Activated naive CD4-positive, alpha-beta T cell treated with anti-CD3 and anti-CD28 coated beads, Interleukin-2, amount 10 ng/mL, durations not matched to agents 7 days and 5 days (primary cell): ENCODE measurements around the gene CCT3.
A peak's percentile ranks its signal among the peaks of the same experiment; 100 is the strongest.
"Not testable (repeated sequence)": the region's sequence is repeated elsewhere in the genome, so short reads cannot be mapped to it uniquely, and the experiment has no call there.

Source experiments
- CTCF ChIA-PET: fragments of 350-600 bp; sonication (Branson Sonifier 250); formaldehyde crosslinking; loops from one replicate; lab custom pipeline; 2021; ENCODE audit warnings: antibody characterized with exemption; lab: Charles Lee
- DNase-seq: peaks from one replicate; pipeline ENCODE4 v3.0.0-alpha.2; 2020
- H3K27ac Mint-ChIP-seq: one replicate; pipeline ENCODE4 v1.8.0; 2021; ENCODE audit warnings: mild to moderate bottlenecking, moderate library complexity, mixed read lengths
- H3K27me3 Mint-ChIP-seq: one replicate; pipeline ENCODE4 v1.8.0; 2021; ENCODE audit warnings: mild to moderate bottlenecking, mixed read lengths
- H3K36me3 Mint-ChIP-seq: one replicate; pipeline ENCODE4 v1.8.0; 2021; ENCODE audit warnings: mixed read lengths
- H3K4me1 Mint-ChIP-seq: one replicate; pipeline ENCODE4 v1.8.0; 2021; ENCODE audit warnings: mixed read lengths
- H3K4me3 Mint-ChIP-seq: one replicate; pipeline ENCODE4 v1.8.0; 2021; ENCODE audit warnings: mild to moderate bottlenecking, moderate library complexity, mixed read lengths
- H3K9me3 Mint-ChIP-seq: one replicate; pipeline ENCODE4 v1.8.0; 2021; ENCODE audit warnings: mixed read lengths

The CCT3 gene

DNA sequence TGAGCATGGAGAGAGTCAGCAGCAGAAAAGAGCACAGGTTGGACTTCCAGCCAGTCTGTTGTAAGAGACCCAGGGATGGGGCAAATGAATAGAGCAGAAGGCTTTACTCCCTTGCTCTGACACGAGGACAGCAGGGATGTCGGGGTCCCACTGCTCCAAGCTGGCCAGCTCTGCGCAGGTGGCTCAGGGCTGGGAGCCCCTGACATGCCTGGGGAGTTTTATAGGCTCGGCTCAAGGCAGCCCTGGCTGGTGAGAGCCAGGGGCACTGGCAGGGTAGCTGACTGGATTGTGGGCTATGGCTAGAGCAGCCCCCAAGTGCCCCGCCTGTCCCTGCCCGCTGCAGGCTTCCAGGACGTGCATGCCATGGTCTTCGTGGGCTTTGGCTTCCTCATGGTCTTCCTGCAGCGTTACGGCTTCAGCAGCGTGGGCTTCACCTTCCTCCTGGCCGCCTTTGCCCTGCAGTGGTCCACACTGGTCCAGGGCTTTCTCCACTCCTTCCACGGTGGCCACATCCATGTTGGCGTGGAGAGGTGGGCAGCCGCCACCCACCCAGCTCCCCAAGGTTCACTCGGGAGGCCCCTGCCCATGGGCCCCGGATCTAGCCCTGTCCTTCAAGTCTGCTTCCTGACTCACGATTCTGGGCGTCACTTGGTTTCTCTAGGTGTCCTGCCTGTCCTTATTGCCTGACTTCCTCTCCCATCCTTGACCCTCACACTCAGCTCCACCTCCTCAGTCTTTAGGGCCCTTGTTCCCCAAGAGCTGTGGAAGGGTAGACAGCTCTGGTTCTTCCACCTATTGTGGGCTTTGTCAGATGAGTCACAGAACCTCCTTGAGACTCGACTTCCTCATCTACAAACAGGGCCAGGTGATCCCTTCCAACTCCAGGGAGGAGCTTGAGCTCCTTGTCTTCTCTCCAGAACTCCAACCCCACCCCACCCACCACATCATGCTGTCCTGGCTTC lies 39.1 kb upstream of the CCT3 start:
- Mint-ChIP-seq H3K9me3 (no peaks in the 10 kb centered on the region), H3K4me3 (no peak overlapping the region), H3K36me3 (no peaks in the 10 kb centered on the region), H3K4me1 (no peaks in the 10 kb centered on the region), H3K27ac (no peak overlapping the region), H3K27me3 (peaks cover 72% of the 10 kb centered on the region)
- CTCF ChIA-PET = interaction anchor here (1.0 to 12.8 kb wide), 4 partner anchors 8 to 72 kb away, joined by 3 to 337 read pairs (median 14); no protein-coding TSS in a partner anchor
- no peak for DNase-seq

DNA sequence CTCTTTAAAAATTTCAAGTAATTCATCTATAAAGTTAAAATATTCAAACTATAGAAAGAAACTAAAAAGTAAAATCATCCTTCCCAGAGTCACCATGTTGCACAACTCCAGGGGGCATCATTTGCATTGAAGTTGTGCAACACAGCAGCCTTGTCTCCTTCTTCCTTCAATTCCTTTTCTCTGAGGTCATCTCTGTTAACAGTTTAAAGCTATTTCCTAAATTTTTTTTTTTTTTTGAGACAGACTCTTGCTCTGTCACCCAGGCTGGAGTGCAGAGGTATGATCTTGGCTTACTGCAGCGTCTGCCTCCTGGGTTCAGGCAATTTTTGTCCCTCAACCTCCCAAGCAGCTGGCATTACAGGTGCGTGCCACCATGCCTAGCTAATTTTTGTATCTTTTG lies 38.1 kb upstream of the CCT3 start:
- H3K27ac Mint-ChIP-seq = no peak overlapping the region
- CTCF ChIA-PET = interaction anchor here (1.0 to 12.8 kb wide), 3 partner anchors 9 to 73 kb away, joined by 3 to 337 read pairs (median 24); no protein-coding TSS in a partner anchor
- no peaks in the 10 kb centered on the region for H3K9me3 Mint-ChIP-seq
- H3K4me3 Mint-ChIP-seq = no peak overlapping the region
- DNase-seq = no peak
- H3K4me1 Mint-ChIP-seq = no peaks in the 10 kb centered on the region
- H3K27me3 Mint-ChIP-seq = peaks cover 73% of the 10 kb centered on the region
- no peaks in the 10 kb centered on the region for H3K36me3 Mint-ChIP-seq

DNA sequence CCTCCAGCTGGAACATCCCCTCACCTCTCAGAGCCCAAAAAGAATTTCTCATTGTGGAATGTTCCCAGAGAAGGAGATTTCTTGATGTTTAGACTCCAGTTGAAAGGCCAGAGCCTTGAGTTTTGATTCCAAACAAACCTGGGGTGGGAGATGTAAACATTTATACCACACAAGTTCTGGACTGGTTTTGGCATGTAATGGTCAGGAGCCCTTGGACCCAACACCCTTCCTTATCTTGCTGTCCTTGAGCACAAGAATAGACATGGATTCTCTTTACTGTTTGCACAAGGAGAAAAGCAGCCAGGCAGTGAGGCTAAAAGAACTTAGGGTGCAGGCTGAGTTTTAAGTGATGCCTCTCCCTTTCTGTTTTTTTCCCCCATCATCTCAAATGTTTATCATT lies 35.5 kb upstream of the CCT3 start:
- peaks cover 3% of the 10 kb centered on the region for H3K4me1 Mint-ChIP-seq
- DNase-seq = no peak
- H3K27ac Mint-ChIP-seq = no peak overlapping the region
- H3K9me3 Mint-ChIP-seq = no peaks in the 10 kb centered on the region
- CTCF ChIA-PET = interaction anchor here (0.5 to 5.5 kb wide), 2 partner anchors 12 to 181 kb away, joined by 3 to 39 read pairs; no protein-coding TSS in a partner anchor
- H3K36me3 Mint-ChIP-seq = no peaks in the 10 kb centered on the region
- peaks cover 88% of the 10 kb centered on the region for H3K27me3 Mint-ChIP-seq
- H3K4me3 Mint-ChIP-seq = no peak overlapping the region

DNA sequence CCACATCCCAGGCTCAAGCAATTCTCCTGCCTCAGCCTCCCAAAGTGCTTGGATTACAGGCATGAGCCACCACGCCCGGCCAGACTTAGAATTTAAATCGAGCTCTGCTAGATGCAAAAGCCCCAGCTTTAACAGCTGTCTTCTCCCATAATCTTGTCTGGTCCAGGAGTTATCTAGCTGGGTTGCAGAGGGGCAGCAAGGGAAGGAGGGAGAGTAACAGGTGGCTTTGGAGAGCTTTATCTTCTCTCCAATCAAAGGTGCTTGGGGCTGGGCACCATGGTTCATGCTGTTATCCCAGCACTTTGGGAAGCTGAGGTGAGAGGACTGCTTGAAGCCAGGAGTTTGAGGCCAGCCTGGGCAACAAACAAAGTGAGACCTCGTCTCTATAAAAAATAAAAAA lies 34.8 kb upstream of the CCT3 start:
- CTCF ChIA-PET = interaction anchor here (0.8 to 5.5 kb wide), 3 partner anchors 12 to 73 kb away, joined by 3 to 39 read pairs (median 9); no protein-coding TSS in a partner anchor

GRCh38 chr1:156372265-156372586 lies 34.1 kb upstream of the CCT3 start:
- no peaks in the 10 kb centered on the region for H3K9me3 Mint-ChIP-seq
- H3K27me3 Mint-ChIP-seq = peaks cover 88% of the 10 kb centered on the region
- no peaks in the 10 kb centered on the region for H3K36me3 Mint-ChIP-seq
- CTCF ChIA-PET = interaction anchor here (2.6 to 5.5 kb wide), 2 partner anchors 13 to 74 kb away, joined by 9 to 39 read pairs; no protein-coding TSS in a partner anchor
- H3K4me3 Mint-ChIP-seq = no peak overlapping the region
- no peak for DNase-seq
- H3K4me1 Mint-ChIP-seq = peaks cover 3% of the 10 kb centered on the region
- H3K27ac Mint-ChIP-seq = no peak overlapping the region

More for the DNA sequence above, 34.8 kb upstream of the CCT3 start:
- Mint-ChIP-seq H3K36me3 (no peaks in the 10 kb centered on the region), H3K27ac (no peak overlapping the region), H3K9me3 (no peaks in the 10 kb centered on the region), H3K4me1 (peaks cover 3% of the 10 kb centered on the region), H3K4me3 (no peak overlapping the region), H3K27me3 (peaks cover 88% of the 10 kb centered on the region)
- DNase-seq = no peak

DNA sequence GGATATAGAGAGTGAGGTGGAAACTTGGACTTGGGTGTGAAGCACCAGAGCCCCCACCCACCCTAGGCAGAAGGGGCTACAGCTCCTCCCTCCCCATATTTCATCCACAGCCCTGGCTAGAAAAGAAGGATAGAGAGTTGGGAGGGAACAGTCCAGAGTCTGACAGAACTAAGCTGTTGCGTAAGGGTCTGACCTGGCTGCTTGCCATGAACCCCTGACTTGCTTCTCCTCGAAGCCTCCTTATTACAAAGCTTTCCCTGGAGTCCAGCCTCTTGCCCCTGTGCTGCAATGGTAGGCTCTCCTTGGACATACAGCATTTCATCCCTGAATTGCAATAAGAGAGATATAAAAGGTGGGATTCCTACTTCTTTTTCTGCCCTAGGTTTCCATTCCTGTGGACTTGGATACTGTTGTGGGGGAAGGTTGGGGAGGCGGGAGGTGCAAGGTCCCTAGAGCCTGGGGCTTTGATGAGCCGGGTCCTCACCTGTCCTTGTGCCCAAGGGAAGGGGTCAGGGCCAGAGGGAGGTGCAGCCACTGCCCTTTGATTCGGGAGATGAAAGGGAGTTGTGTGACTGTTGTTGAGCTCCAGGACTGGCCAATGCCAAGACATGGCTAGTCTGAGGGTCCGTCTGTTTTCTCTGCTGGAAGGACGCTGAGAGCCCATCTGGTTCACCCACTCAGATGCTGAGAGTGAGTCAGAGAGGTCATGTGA lies 33.6 kb upstream of the CCT3 start:
- Mint-ChIP-seq H3K4me1 (peaks cover 3% of the 10 kb centered on the region), H3K27me3 (peaks cover 88% of the 10 kb centered on the region), H3K4me3 (no peak overlapping the region), H3K36me3 (no peaks in the 10 kb centered on the region), H3K9me3 (no peaks in the 10 kb centered on the region), H3K27ac (no peak overlapping the region)
- DNase-seq = no peak
- CTCF ChIA-PET = interaction anchor here (1.0 to 5.5 kb wide), 5 partner anchors 12 to 275 kb away, joined by 3 to 39 read pairs (median 5); no protein-coding TSS in a partner anchor

DNA sequence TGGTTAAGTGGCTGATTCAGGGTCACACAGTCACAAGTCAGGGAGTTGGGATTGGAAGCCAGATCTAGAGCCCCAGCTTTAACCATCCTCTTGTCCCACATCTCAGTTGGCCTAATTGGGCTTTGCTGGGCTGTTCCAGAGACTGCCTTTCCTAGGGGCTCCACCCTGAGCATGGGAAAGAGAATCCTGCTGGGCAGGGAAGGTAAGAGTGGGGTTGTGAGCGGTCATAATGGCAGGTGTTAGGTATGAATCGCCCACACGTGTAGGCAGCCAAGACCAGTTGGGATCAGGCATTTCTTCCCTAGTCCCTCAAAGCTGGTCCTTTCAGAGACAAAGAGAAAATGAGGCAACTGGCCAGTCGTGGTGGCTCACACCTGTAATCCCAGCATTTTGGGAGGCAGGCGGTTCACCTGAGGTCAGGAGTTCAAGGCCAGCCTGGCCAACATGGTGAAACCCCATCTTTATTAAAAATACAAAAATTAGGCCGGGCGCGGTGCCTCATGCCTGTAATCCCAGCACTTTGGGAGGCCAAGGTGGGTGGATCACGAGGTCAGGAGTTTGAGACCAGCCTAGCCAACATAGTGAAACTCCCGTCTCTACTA lies 31.7 kb upstream of the CCT3 start:
- not testable (repeated sequence) for H3K27ac Mint-ChIP-seq, H3K36me3 Mint-ChIP-seq, H3K4me1 Mint-ChIP-seq, DNase-seq, H3K4me3 Mint-ChIP-seq, H3K9me3 Mint-ChIP-seq
- CTCF ChIA-PET = interaction anchor here (1.1 to 5.5 kb wide), 3 partner anchors 9 to 15 kb away, joined by 3 to 39 read pairs (median 5); no protein-coding TSS in a partner anchor
- peaks cover 91% of the 10 kb centered on the region for H3K27me3 Mint-ChIP-seq

- Mint-ChIP-seq H3K9me3 (no peaks in the 10 kb centered on the region), H3K27me3 (peaks cover 92% of the 10 kb centered on the region), H3K36me3 (no peaks in the 10 kb centered on the region), H3K4me3 (peak within 1 kb of the TSS; percentile 55), H3K4me1 (peaks cover 3% of the 10 kb centered on the region), H3K27ac (no peak within 1 kb of the TSS)
- CTCF ChIA-PET = interaction anchor here (1.1 to 5.5 kb wide), 2 partner anchors 9 to 16 kb away, joined by 3 to 39 read pairs; no protein-coding TSS in a partner anchor
- peak; percentile 40 for DNase-seq
Observed at GRCh38 chr1:156368889-156369684, 31.0 kb upstream of the CCT3 start, which contains the start of gene RHBG. Gene RHBG (plus strand): TSS chr1:156369211. CDS start chr1:156369250, 39 bp downstream.

- H3K27me3 Mint-ChIP-seq = peaks cover 88% of the 10 kb centered on the region
- no peak for DNase-seq
- no peak overlapping the region for H3K4me3 Mint-ChIP-seq
- H3K4me1 Mint-ChIP-seq = peaks cover 3% of the 10 kb centered on the region
- H3K27ac Mint-ChIP-seq = no peak overlapping the region
- no peaks in the 10 kb centered on the region for H3K36me3 Mint-ChIP-seq
- H3K9me3 Mint-ChIP-seq = no peaks in the 10 kb centered on the region
- CTCF ChIA-PET = no interaction called here
Observed at GRCh38 chr1:156368157-156368658, 30.1 kb upstream of the CCT3 start.

GRCh38 chr1:156367383-156368156 lies 29.5 kb upstream of the CCT3 start:
- Mint-ChIP-seq H3K27ac (no peak overlapping the region), H3K4me1 (peaks cover 3% of the 10 kb centered on the region), H3K4me3 (no peak overlapping the region), H3K9me3 (no peaks in the 10 kb centered on the region), H3K27me3 (peaks cover 82% of the 10 kb centered on the region), H3K36me3 (no peaks in the 10 kb centered on the region)
- CTCF ChIA-PET = interaction anchor here (2.0 kb wide), 1 partner anchor 18 kb away, joined by 13 read pairs; no protein-coding TSS in a partner anchor
- DNase-seq = no peak

DNA sequence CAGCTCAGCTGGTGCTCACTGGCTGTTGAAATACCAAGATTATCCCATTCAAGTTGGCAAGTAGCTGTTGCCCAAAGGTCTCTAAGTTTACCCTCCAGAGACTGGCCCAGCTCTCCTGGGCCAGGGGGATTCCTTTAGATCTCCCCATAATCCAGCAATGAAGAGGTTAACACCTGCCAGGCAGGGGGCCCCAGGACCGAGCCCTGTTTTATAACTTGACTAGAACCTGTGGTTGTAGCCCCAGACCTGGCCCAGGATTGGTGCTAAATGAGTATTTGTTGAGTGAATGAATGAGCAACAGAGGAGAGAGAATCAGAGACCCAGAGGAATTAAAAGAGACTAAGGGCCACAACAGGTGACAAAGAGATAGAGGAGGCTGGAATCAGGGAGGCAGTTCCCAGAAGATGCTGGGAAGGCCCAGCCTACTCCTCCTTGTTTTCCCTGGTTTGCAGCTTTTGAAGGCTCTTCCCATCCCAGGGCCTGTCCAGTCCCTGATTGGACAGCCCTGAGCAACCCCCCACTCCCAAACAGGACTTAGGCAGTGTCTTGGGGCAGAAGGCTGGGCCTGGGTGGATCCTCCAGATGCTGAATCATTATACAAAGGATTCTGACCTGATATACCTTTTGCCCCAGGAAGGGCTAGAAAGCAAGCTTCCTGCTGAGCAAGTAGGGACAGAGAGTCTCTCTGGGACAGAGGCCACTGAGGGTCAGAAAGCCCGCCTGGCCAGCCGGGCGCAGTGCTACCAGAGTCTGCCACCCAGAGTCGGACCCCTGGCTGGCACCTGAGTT lies 28.5 kb upstream of the CCT3 start:
- Mint-ChIP-seq H3K4me3 (no peak overlapping the region), H3K9me3 (no peaks in the 10 kb centered on the region), H3K27ac (no peak overlapping the region), H3K4me1 (peaks cover 3% of the 10 kb centered on the region), H3K27me3 (peaks cover 72% of the 10 kb centered on the region), H3K36me3 (no peaks in the 10 kb centered on the region)
- CTCF ChIA-PET = interaction anchor here (0.5 to 2.0 kb wide), 5 partner anchors 9 to 80 kb away, joined by 3 to 13 read pairs (median 3); no protein-coding TSS in a partner anchor
- DNase-seq = no peak

GRCh38 chr1:156365754-156366153 lies 27.7 kb upstream of the CCT3 start:
- no peak for DNase-seq
- Mint-ChIP-seq H3K27ac (no peak overlapping the region), H3K9me3 (no peaks in the 10 kb centered on the region), H3K36me3 (no peaks in the 10 kb centered on the region), H3K27me3 (peaks cover 64% of the 10 kb centered on the region), H3K4me3 (no peak overlapping the region), H3K4me1 (peaks cover 3% of the 10 kb centered on the region)
- CTCF ChIA-PET = interaction anchor here (0.5 to 2.0 kb wide), 5 partner anchors 8 to 80 kb away, joined by 3 to 13 read pairs (median 3); no protein-coding TSS in a partner anchor
